ENCODE measurements around the gene COLEC11.

DNA sequence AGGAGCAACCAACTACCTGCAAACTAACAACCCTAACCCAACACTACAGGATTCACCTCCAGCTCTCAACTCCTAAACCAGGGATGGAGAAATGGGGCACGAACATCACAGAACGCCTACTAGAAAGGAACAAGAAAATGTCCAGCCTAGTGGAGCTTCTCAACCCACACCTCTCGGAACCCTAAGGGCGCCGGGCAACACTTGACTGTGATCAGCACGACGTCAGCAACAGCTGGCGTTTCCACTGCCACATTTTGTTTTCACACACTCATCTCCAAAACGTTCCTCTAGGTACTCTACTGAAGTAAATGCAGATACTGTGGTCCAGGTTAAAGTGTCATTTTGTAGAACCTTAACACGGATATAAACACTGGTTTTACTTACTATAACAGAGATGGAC, 41.0 kb upstream of the COLEC11 start:
- TF ChIP-seq, protein P1, sequence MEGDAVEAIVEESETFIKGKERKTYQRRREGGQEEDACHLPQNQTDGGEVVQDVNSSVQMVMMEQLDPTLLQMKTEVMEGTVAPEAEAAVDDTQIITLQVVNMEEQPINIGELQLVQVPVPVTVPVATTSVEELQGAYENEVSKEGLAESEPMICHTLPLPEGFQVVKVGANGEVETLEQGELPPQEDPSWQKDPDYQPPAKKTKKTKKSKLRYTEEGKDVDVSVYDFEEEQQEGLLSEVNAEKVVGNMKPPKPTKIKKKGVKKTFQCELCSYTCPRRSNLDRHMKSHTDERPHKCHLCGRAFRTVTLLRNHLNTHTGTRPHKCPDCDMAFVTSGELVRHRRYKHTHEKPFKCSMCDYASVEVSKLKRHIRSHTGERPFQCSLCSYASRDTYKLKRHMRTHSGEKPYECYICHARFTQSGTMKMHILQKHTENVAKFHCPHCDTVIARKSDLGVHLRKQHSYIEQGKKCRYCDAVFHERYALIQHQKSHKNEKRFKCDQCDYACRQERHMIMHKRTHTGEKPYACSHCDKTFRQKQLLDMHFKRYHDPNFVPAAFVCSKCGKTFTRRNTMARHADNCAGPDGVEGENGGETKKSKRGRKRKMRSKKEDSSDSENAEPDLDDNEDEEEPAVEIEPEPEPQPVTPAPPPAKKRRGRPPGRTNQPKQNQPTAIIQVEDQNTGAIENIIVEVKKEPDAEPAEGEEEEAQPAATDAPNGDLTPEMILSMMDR (IDR thresholded peaks at IDR 0.05), result no peak
- no peak for TF ChIP-seq POLR2A (IDR thresholded peaks at IDR 0.05)

All from adrenal gland (tissue), 5 donors.